IMR-90 (cell line): Measurements from ENCODE around the gene ZNF544. TPM values are rescaled to one million over a fixed set of nuclear protein-coding genes. Genes with fewer than 3 reads are reported as not detected.

Experiments used
- ATAC-seq: fragments of 200-7000 bp; cut with Tn5 transposase; 2 replicates; pipeline ENCODE4 v1.9.1; 2020; ENCODE audit warnings: low read depth, mild to moderate bottlenecking, moderate library complexity
- BruUV-seq: library from RNA; stranded (reverse); fragments of 400-500 nt; replicated peaks from 2 replicates; lab custom pipeline; 2021; lab: Mats Ljungman, UMichigan
- CTCF ChIA-PET: fragments of 300-600 bp; formaldehyde crosslinking; extraction: SDS; loops from one replicate; lab custom pipeline; 2021; ENCODE audit warnings: antibody characterized with exemption; lab: Yijun Ruan, JAX
- POLR2A ChIA-PET: fragments of 300-600 bp; sonication (Branson Sonifier 250); formaldehyde crosslinking; loops from one replicate; lab custom pipeline; 2022; ENCODE audit warnings: antibody characterized with exemption; ENCODE audit not compliant: unreplicated experiment; lab: Charles Lee
- DNase-seq: peaks from one replicate; pipeline ENCODE4 v3.0.0; 2013
- H2AFZ ChIP-seq: replicated peaks from 2 replicates; pipeline ENCODE3; 2013; ENCODE audit warnings: low read length, mild to moderate bottlenecking; ENCODE audit not compliant: poor library complexity
- H2AK5ac ChIP-seq: 2 replicates; pipeline ENCODE4 v1.6.1; 2013; ENCODE audit warnings: low read depth, low read length, inconsistent platforms
- H2AK9ac ChIP-seq: replicated peaks from 2 replicates; pipeline ENCODE3; 2013; ENCODE audit warnings: mild to moderate bottlenecking, low read depth, low read length, moderate library complexity; ENCODE audit not compliant: poor library complexity
- H2BK120ac ChIP-seq: 2 replicates; pipeline ENCODE4 v1.6.1; 2013; ENCODE audit warnings: low read depth, low read length, inconsistent platforms
- H2BK15ac ChIP-seq: 3 replicates; pipeline ENCODE4 v1.6.1; 2013; ENCODE audit warnings: low read depth, low read length, inconsistent platforms
- H2BK20ac ChIP-seq: 2 replicates; pipeline ENCODE4 v1.6.1; 2013; ENCODE audit warnings: low read depth, mild to moderate bottlenecking, inconsistent platforms, low read length, moderate library complexity
- H2BK5ac ChIP-seq: 2 replicates; pipeline ENCODE4 v1.6.1; 2013; ENCODE audit warnings: mild to moderate bottlenecking, low read depth, low read length, inconsistent platforms; ENCODE audit not compliant: poor library complexity, severe bottlenecking
- H3K14ac ChIP-seq: replicated peaks from 2 replicates; pipeline ENCODE4 v1.6.1; 2013; ENCODE audit warnings: low read depth, low read length, inconsistent platforms
- H3K18ac ChIP-seq: 2 replicates; pipeline ENCODE4 v1.6.1; 2013; ENCODE audit warnings: low read depth, low read length, control low read depth
- H3K23ac ChIP-seq: 2 replicates; pipeline ENCODE4 v1.6.1; 2013; ENCODE audit warnings: low read depth, low read length, inconsistent platforms
- H3K27ac ChIP-seq: 2 replicates; pipeline ENCODE4 v1.5.1; 2013; ENCODE audit warnings: mild to moderate bottlenecking, control low read depth, low read length; ENCODE audit not compliant: insufficient read depth
- H3K27me3 ChIP-seq: 2 replicates; pipeline ENCODE4 v1.6.1; 2013; ENCODE audit warnings: low read length; ENCODE audit not compliant: control insufficient read depth, insufficient read depth
- H3K36me3 ChIP-seq: 2 replicates; pipeline ENCODE4 v1.6.1; 2013; ENCODE audit warnings: low read length, mixed read lengths; ENCODE audit not compliant: control insufficient read depth, insufficient read depth
- H3K4ac ChIP-seq: 2 replicates; pipeline ENCODE4 v1.6.1; 2013; ENCODE audit warnings: low read depth, low read length, inconsistent platforms
- H3K4me1 ChIP-seq: 2 replicates; pipeline ENCODE4 v1.6.1; 2013; ENCODE audit warnings: low read length, mixed read lengths; ENCODE audit not compliant: control insufficient read depth, insufficient read depth
- H3K4me2 ChIP-seq: 2 replicates; pipeline ENCODE4 v1.6.1; 2013; ENCODE audit warnings: low read depth, mild to moderate bottlenecking, control low read depth, low read length, moderate library complexity
- H3K4me3 ChIP-seq: 2 replicates; pipeline ENCODE4 v1.5.1; 2013; ENCODE audit warnings: low read depth, mild to moderate bottlenecking, control low read depth, low read length, moderate library complexity; ENCODE audit not compliant: insufficient read depth
- H3K56ac ChIP-seq: 2 replicates; pipeline ENCODE4 v1.6.1; 2013; ENCODE audit warnings: low read length, inconsistent platforms; ENCODE audit not compliant: insufficient read depth; ENCODE audit errors: extremely low read depth
- H3K79me1 ChIP-seq, 2 experiments: 2 replicates each; pipeline ENCODE4 v1.6.1; 2013; ENCODE audit warnings: low read length in 2 of 2, inconsistent platforms in 1 of 2, low read depth in 1 of 2
- H3K9ac ChIP-seq: 2 replicates; pipeline ENCODE4 v1.6.1; 2013; ENCODE audit warnings: low read depth, low read length, control low read depth
- H3K9me1 ChIP-seq: 2 replicates; pipeline ENCODE4 v1.6.1; 2013; ENCODE audit warnings: low read length, inconsistent platforms; ENCODE audit not compliant: insufficient read depth
- H3K9me3 ChIP-seq: 2 replicates; pipeline ENCODE4 v1.6.1; 2013; ENCODE audit warnings: low read length; ENCODE audit not compliant: control insufficient read depth, insufficient read depth
- H4K20me1 ChIP-seq: 2 replicates; pipeline ENCODE4 v1.6.1; 2013; ENCODE audit warnings: low read length, inconsistent platforms; ENCODE audit not compliant: insufficient read depth
- H4K5ac ChIP-seq: 2 replicates; pipeline ENCODE4 v1.6.1; 2013; ENCODE audit warnings: mild to moderate bottlenecking, low read depth, low read length, control low read depth
- H4K8ac ChIP-seq, 2 experiments: 2 replicates each; pipeline ENCODE4 v1.6.1; 2013; ENCODE audit warnings: low read depth in 2 of 2, low read length in 2 of 2, control low read depth in 1 of 2, inconsistent platforms in 1 of 2
- H4K91ac ChIP-seq: 2 replicates; pipeline ENCODE4 v1.6.1; 2013; ENCODE audit warnings: low read depth, low read length, inconsistent platforms; ENCODE audit not compliant: insufficient read depth
- BHLHE40 ChIP-seq: fragments of 150-350 bp; IDR thresholded peaks from 2 replicates; pipeline ENCODE4 v1.6.1; 2016; ENCODE audit warnings: mild to moderate bottlenecking, low read depth, low read length
- FOS ChIP-seq: fragments of 150-350 bp; IDR thresholded peaks from 2 replicates; pipeline ENCODE4 v1.6.1; 2016; ENCODE audit warnings: low read depth, low read length
- MAFK ChIP-seq: IDR thresholded peaks from 2 replicates; pipeline ENCODE4 v1.6.1; 2012; ENCODE audit warnings: low read depth, low read length, improper control_type of control experiment
- MAZ ChIP-seq: IDR thresholded peaks from 2 replicates; pipeline ENCODE4 v1.6.1; 2012; ENCODE audit warnings: low read depth, mild to moderate bottlenecking, low read length, improper control_type of control experiment, moderate library complexity, borderline replicate concordance
- MXI1 ChIP-seq: IDR thresholded peaks from 2 replicates; pipeline ENCODE4 v1.6.1; 2012; ENCODE audit warnings: low read depth, mild to moderate bottlenecking, low read length, moderate library complexity, borderline replicate concordance
- NFE2L2 ChIP-seq: fragments of 150-350 bp; IDR thresholded peaks from 2 replicates; pipeline ENCODE4 v1.6.1; 2016; ENCODE audit warnings: low read depth, mild to moderate bottlenecking, low read length
- POLR2A ChIP-seq: IDR thresholded peaks from 2 replicates; pipeline ENCODE4 v1.6.1; 2012; ENCODE audit warnings: mild to moderate bottlenecking, low read depth, low read length
- RCOR1 ChIP-seq: IDR thresholded peaks from 2 replicates; pipeline ENCODE4 v1.6.1; 2012; ENCODE audit warnings: mild to moderate bottlenecking, low read length, improper control_type of control experiment; ENCODE audit not compliant: insufficient replicate concordance
- RFX5 ChIP-seq: IDR thresholded peaks from 2 replicates; pipeline ENCODE4 v1.8.0; 2012; ENCODE audit warnings: low read depth, mild to moderate bottlenecking, low read length, moderate library complexity
- SMC3 ChIP-seq: fragments of 150-350 bp; IDR thresholded peaks from 2 replicates; pipeline ENCODE4 v1.6.1; 2016; ENCODE audit warnings: low read depth, mild to moderate bottlenecking, antibody characterized with exemption, low read length, moderate library complexity
- WGBS, 2 experiments: methylation state at CpG; one replicate each; pipeline versions ENCODE4 v1.1.5 to v1.1.7; 2013; ENCODE audit warnings: missing lambda C conversion rate in 2 of 2; ENCODE audit not compliant: insufficient read length in 1 of 2; ENCODE audit errors: extremely low coverage in 2 of 2; 5-methylcytosine and 5-hydroxymethylcytosine counted together
- dilution Hi-C: fragments of 300-500 bp; cut with HindIII; formaldehyde crosslinking; loops from one replicate; pipeline ENCODE4 v1.14.3; 2018; ENCODE audit warnings: low sequenced_read_pairs; ENCODE audit not compliant: unreplicated experiment
- in situ Hi-C: fragments of 300-500 bp; cut with MboI; formaldehyde crosslinking; loops from 3 replicates; pipeline ENCODE4 v1.14.3; 2019; ENCODE audit warnings: low sequenced_read_pairs, inconsistent platforms, mixed read lengths
- intact Hi-C: fragments of 100-400 bp; cut with micrococcal nuclease; formaldehyde crosslinking; loops from 2 replicates; pipeline ENCODE4 v1.10.0; 2022
- polyA plus RNA-seq, 3 experiments: library from polyadenylated mRNA; depleted of rRNA; stranded (reverse); fragments of >200 nt; gene quantifications; 2 replicates each; pipeline ENCODE4 v1.2.3, GENCODE V29; 2012; ENCODE audit warnings: low replicate concordance in 1 of 3
- total RNA-seq: library from RNA; depleted of rRNA; stranded (reverse); fragments of >200 nt; gene quantifications from 2 replicates; pipeline ENCODE4 v1.2.3, GENCODE V29; 2012
- TF ChIP-seq, protein P1 (sequence below): conservative IDR thresholded peaks from 2 replicates; pipeline ENCODE4 v1.5.1; 2012; ENCODE audit warnings: mild to moderate bottlenecking, low read depth, low read length, improper control_type of control experiment
- TF ChIP-seq, protein P2 (sequence below): fragments of 150-350 bp; IDR thresholded peaks from 2 replicates; pipeline ENCODE4 v1.6.1; 2017; ENCODE audit warnings: mild to moderate bottlenecking, antibody characterized with exemption, low read length, low read depth

ZNF544 gene
- total and polyA plus RNA-seq, 2 of the 4 experiments (the other 2 are of a cell fraction), result 19.3 to 45.9 TPM

DNA sequence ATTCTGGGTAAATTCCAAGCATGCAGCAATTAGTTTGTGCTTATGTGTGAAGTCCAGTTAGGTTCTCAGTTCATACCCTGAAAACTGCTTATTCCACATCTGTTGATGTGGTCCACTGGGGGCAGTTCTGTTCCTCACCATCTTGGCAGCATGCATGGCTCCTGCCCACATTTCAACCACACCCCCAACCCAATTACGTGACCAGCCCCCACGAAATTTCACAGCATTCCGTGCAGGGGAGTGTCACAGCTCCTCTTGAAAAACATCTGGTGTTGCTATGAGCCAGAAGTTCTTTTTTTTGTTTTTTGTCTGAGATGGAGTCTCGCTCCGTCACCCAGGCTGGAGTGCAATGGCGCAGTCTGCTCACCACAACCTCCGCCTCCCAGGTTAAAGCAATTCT, 67.4 kb downstream of the ZNF544 start:
- H2BK5ac ChIP-seq, result no peak overlapping the region
- H3K27ac ChIP-seq, result no peak overlapping the region
- H2BK120ac ChIP-seq, result no peak overlapping the region
- no peak overlapping the region for H4K91ac ChIP-seq
- ATAC-seq (no peak), DNase-seq (no peak)
- H3K36me3 ChIP-seq, result peaks cover 72% of the 10 kb centered on the region
- intact Hi-C loops, result no loop called here
- H2BK20ac ChIP-seq, result no peak overlapping the region
- 100% methylated on average over 4 of the region's 7 CpGs; no CpG with 5 or more reads in 1 of the 2 experiments for WGBS, 2 experiments
- no peak overlapping the region for H2AK9ac ChIP-seq
- no peaks in the 10 kb centered on the region; the same call in 1 of the 2 replicates for H3K9me1 ChIP-seq
- no peak overlapping the region for H2BK15ac ChIP-seq
- ChIA-PET POLR2A (no interaction called here), CTCF (no interaction called here)
- no peak overlapping the region for H3K56ac ChIP-seq
- no peak overlapping the region for H3K9ac ChIP-seq
- no peak overlapping the region for H3K18ac ChIP-seq
- H3K4me3 ChIP-seq, result no peak overlapping the region
- H2AK5ac ChIP-seq, result no peak overlapping the region
- no peak overlapping the region for H3K23ac ChIP-seq
- H3K4ac ChIP-seq, result no peak overlapping the region
- H3K9me3 ChIP-seq, result peaks cover 52% of the 10 kb centered on the region
- in situ Hi-C loops, result no loop called here
- H3K14ac ChIP-seq, result no peak overlapping the region
- H3K4me2 ChIP-seq, result no peak overlapping the region
- no peak for TF ChIP-seq FOS
- no peak for TF ChIP-seq MAFK
- no peak for TF ChIP-seq RCOR1
- no peak for TF ChIP-seq NFE2L2
- TF ChIP-seq SMC3, result no peak
- TF ChIP-seq, protein P1, sequence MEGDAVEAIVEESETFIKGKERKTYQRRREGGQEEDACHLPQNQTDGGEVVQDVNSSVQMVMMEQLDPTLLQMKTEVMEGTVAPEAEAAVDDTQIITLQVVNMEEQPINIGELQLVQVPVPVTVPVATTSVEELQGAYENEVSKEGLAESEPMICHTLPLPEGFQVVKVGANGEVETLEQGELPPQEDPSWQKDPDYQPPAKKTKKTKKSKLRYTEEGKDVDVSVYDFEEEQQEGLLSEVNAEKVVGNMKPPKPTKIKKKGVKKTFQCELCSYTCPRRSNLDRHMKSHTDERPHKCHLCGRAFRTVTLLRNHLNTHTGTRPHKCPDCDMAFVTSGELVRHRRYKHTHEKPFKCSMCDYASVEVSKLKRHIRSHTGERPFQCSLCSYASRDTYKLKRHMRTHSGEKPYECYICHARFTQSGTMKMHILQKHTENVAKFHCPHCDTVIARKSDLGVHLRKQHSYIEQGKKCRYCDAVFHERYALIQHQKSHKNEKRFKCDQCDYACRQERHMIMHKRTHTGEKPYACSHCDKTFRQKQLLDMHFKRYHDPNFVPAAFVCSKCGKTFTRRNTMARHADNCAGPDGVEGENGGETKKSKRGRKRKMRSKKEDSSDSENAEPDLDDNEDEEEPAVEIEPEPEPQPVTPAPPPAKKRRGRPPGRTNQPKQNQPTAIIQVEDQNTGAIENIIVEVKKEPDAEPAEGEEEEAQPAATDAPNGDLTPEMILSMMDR, result no peak
- no peak for TF ChIP-seq MAZ
- no peak for TF ChIP-seq RFX5
- TF ChIP-seq, protein P2, sequence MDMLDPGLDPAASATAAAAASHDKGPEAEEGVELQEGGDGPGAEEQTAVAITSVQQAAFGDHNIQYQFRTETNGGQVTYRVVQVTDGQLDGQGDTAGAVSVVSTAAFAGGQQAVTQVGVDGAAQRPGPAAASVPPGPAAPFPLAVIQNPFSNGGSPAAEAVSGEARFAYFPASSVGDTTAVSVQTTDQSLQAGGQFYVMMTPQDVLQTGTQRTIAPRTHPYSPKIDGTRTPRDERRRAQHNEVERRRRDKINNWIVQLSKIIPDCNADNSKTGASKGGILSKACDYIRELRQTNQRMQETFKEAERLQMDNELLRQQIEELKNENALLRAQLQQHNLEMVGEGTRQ, result no peak
- no peak for TF ChIP-seq MXI1
- TF ChIP-seq POLR2A, result no peak
- TF ChIP-seq BHLHE40, result no peak
- H4K20me1 ChIP-seq, result peaks cover 4% of the 10 kb centered on the region; the same call in 1 of the 2 replicates
- BruUV-seq, result no TSS peak
- H4K8ac ChIP-seq, result no peak overlapping the region
- H2AFZ ChIP-seq, result no peak overlapping the region
- peaks cover 34 to 39% of the 10 kb centered on the region in 2 experiments for H3K79me1 ChIP-seq
- dilution Hi-C loops, result no loop called here
- H4K5ac ChIP-seq, result no peak overlapping the region
- no peaks in the 10 kb centered on the region for H3K27me3 ChIP-seq
- no peaks in the 10 kb centered on the region for H3K4me1 ChIP-seq
